HCT116 (cell line): Measurements from ENCODE around the gene MYO16. TPM values are rescaled to one million over a fixed set of nuclear protein-coding genes. Genes with fewer than 3 reads are reported as not detected.

ENCODE experiments used
- ATAC-seq: fragments of 200-7000 bp; cut with Tn5 transposase; 2 replicates; pipeline ENCODE4 v1.9.1; 2020; ENCODE audit warnings: mild to moderate bottlenecking, moderate library complexity
- BruUV-seq: library from RNA; stranded (reverse); fragments of 400-500 nt; replicated peaks from 2 replicates; lab custom pipeline; 2021; lab: Mats Ljungman, UMichigan
- CTCF ChIA-PET: fragments of 300-600 bp; sonication (Branson Sonifier 250); formaldehyde crosslinking; loops from one replicate; lab custom pipeline; 2021; ENCODE audit warnings: antibody characterized with exemption; lab: Charles Lee
- POLR2A ChIA-PET: fragments of 300-600, 350-600 bp; sonication (Branson Sonifier 250); formaldehyde crosslinking; loops from one replicate; lab custom pipeline; 2021; ENCODE audit warnings: antibody characterized with exemption; lab: Charles Lee
- RAD21 ChIA-PET, 2 experiments: fragments of 300-600 bp; sonication (Branson Sonifier 250); formaldehyde crosslinking; loops; one replicate each; lab custom pipeline; 2023; ENCODE audit warnings: low total read pairs in 2 of 2; ENCODE audit not compliant: uncharacterized antibody in 2 of 2, unreplicated experiment in 2 of 2, low non-redundant PET in 1 of 2; lab: Charles Lee
- DNase-seq: peaks from one replicate; pipeline ENCODE4 v3.0.0-alpha.2; 2010; ENCODE audit warnings: low read depth, low spot score
- H2AFZ ChIP-seq: fragments of 200-600 bp; shearing (Covaris generic), sonication (generic); 2 replicates; pipeline ENCODE4 v1.6.1; 2017; ENCODE audit warnings: low read depth, mixed run types, mixed read lengths, antibody characterized with exemption, low read length; ENCODE audit not compliant: poor library complexity, severe bottlenecking
- H3K27ac ChIP-seq: 2 replicates; pipeline ENCODE4 v1.5.1; 2012; ENCODE audit warnings: low read depth, low read length
- H3K27me3 ChIP-seq: fragments of 200-600 bp; sonication (generic); 2 replicates; pipeline ENCODE4 v1.6.1; 2016; ENCODE audit warnings: mixed run types, low read length, mixed read lengths; ENCODE audit not compliant: insufficient read depth
- H3K36me3 ChIP-seq, 2 experiments: fragments of 200-500 bp in 1 of 2; fragments of 200-600 bp in 1 of 2; sonication (Bioruptor generic) in 1 of 2; sonication (generic) in 1 of 2; 2 replicates each; pipeline versions ENCODE4 v1.5.1 to v1.6.1; 2014 to 2016; ENCODE audit warnings: low read length in 2 of 2, inconsistent platforms in 1 of 2, mixed read lengths in 1 of 2, mixed run types in 1 of 2; ENCODE audit not compliant: insufficient read depth in 2 of 2, control insufficient read depth in 1 of 2
- H3K4me1 ChIP-seq, 2 experiments: fragments of 200-600 bp in 1 of 2; sonication (generic) in 1 of 2; 2 replicates each; pipeline versions ENCODE4 v1.5.1 to v1.6.1; 2012 to 2017; ENCODE audit warnings: low read length in 2 of 2, inconsistent platforms in 1 of 2, mild to moderate bottlenecking in 1 of 2, mixed read lengths in 1 of 2, mixed run types in 1 of 2, moderate library complexity in 1 of 2; ENCODE audit not compliant: insufficient read depth in 2 of 2, control insufficient read depth in 1 of 2
- H3K4me2 ChIP-seq: fragments of 200-600 bp; sonication (generic); 2 replicates; pipeline ENCODE4 v1.6.1; 2017; ENCODE audit warnings: mixed run types, low read length, mixed read lengths
- H3K4me3 ChIP-seq, 2 experiments: fragments of 200-600 bp in 1 of 2; sonication (generic) in 1 of 2; replicated peaks in 1 of 2; 2 replicates each; pipeline ENCODE4 v1.5.1; 2011 to 2016; ENCODE audit warnings: low read length in 2 of 2, control low read depth in 1 of 2, low read depth in 1 of 2, mild to moderate bottlenecking in 1 of 2, mixed read lengths in 1 of 2, mixed run types in 1 of 2
- H3K79me2 ChIP-seq: fragments of 200-600 bp; sonication (generic); 2 replicates; pipeline ENCODE4 v1.6.1; 2017; ENCODE audit warnings: mild to moderate bottlenecking, mixed run types, low read length, moderate library complexity, mixed read lengths; ENCODE audit not compliant: insufficient read depth
- H3K9ac ChIP-seq: fragments of 200-600 bp; sonication (generic); 2 replicates; pipeline ENCODE4 v1.6.1; 2016; ENCODE audit warnings: low read length, mixed read lengths
- H3K9me2 ChIP-seq: fragments of 200-600 bp; sonication (generic), shearing (Covaris generic); 2 replicates; pipeline ENCODE4 v1.6.1; 2017; ENCODE audit warnings: mixed run types, mild to moderate bottlenecking, moderate library complexity; ENCODE audit not compliant: insufficient read depth
- H3K9me3 ChIP-seq, 2 experiments: fragments of 200-500 bp in 1 of 2; fragments of 200-600 bp in 1 of 2; sonication (Bioruptor generic) in 1 of 2; sonication (generic) in 1 of 2; 2 replicates each; pipeline ENCODE4 v1.6.1; 2014 to 2017; ENCODE audit warnings: low read length in 2 of 2, mixed read lengths in 2 of 2, inconsistent platforms in 1 of 2, low read depth in 1 of 2, mild to moderate bottlenecking in 1 of 2, mixed run types in 1 of 2, moderate library complexity in 1 of 2; ENCODE audit not compliant: control insufficient read depth in 1 of 2, insufficient read depth in 1 of 2
- H4K20me1 ChIP-seq: fragments of 200-600 bp; sonication (generic), shearing (Covaris generic); 2 replicates; pipeline ENCODE4 v1.6.1; 2017; ENCODE audit warnings: mixed run types, mild to moderate bottlenecking, moderate library complexity; ENCODE audit not compliant: insufficient read depth
- ATF3 ChIP-seq: IDR thresholded peaks from 2 replicates; pipeline ENCODE4 v1.6.1; 2012
- CBX3 ChIP-seq: IDR thresholded peaks from 2 replicates; pipeline ENCODE4 v1.6.1; 2012; ENCODE audit warnings: low read depth
- CTCF ChIP-seq, 3 experiments: fragments of 200-600 bp in 1 of 3; sonication (generic) in 1 of 3; IDR thresholded peaks in 2 of 3; conservative IDR thresholded peaks in 1 of 3; 2 replicates each; pipeline ENCODE4 v1.5.1; 2012 to 2017; ENCODE audit warnings: low read depth in 2 of 3, low read length in 2 of 3, antibody characterized with exemption in 1 of 3, borderline replicate concordance in 1 of 3, control low read depth in 1 of 3, mild to moderate bottlenecking in 1 of 3, mixed read lengths in 1 of 3, mixed run types in 1 of 3, moderate library complexity in 1 of 3; ENCODE audit not compliant: insufficient read depth in 1 of 3
- ELF1 ChIP-seq: IDR thresholded peaks from 2 replicates; pipeline ENCODE4 v1.6.1; 2012; ENCODE audit warnings: low read depth, borderline replicate concordance
- EZH2 ChIP-seq: fragments of 200-600 bp; sonication (generic); IDR thresholded peaks from 2 replicates; pipeline ENCODE4 v1.6.1; 2017; ENCODE audit warnings: antibody characterized with exemption, mixed run types
- EZH2phosphoT487 ChIP-seq: fragments of 200-600 bp; IDR thresholded peaks from 2 replicates; pipeline ENCODE4 v1.6.1; 2018; ENCODE audit warnings: antibody characterized with exemption, borderline replicate concordance
- FOSL1 ChIP-seq: IDR thresholded peaks from 2 replicates; pipeline ENCODE4 v1.6.1; 2012; ENCODE audit warnings: low read depth
- MAX ChIP-seq: IDR thresholded peaks from 2 replicates; pipeline ENCODE4 v1.6.1; 2012
- POLR2AphosphoS5 ChIP-seq: IDR thresholded peaks from 2 replicates; pipeline ENCODE4 v1.6.1; 2011; ENCODE audit warnings: mild to moderate bottlenecking, low read depth, low read length, moderate library complexity
- SP1 ChIP-seq: IDR thresholded peaks from 2 replicates; pipeline ENCODE4 v1.6.1; 2012; ENCODE audit warnings: low read depth
- SRF ChIP-seq: IDR thresholded peaks from 2 replicates; pipeline ENCODE4 v1.6.1; 2012; ENCODE audit warnings: low read depth
- TCF7L2 ChIP-seq: IDR thresholded peaks from 2 replicates; pipeline ENCODE4 v1.7.0; 2011; ENCODE audit warnings: borderline replicate concordance, inconsistent platforms; ENCODE audit not compliant: insufficient read depth, insufficient read length; ENCODE audit errors: extremely low read depth
- YY1 ChIP-seq: IDR thresholded peaks from 2 replicates; pipeline ENCODE4 v1.6.1; 2011; ENCODE audit warnings: low read length, low read depth, moderate library complexity, mild to moderate bottlenecking; ENCODE audit not compliant: insufficient replicate concordance; ENCODE audit errors: extremely low read depth
- ZFX ChIP-seq: fragments of 450-650 bp; IDR thresholded peaks from 2 replicates; pipeline ENCODE4 v1.6.1; 2017
- intact Hi-C: fragments of 100-400 bp; cut with micrococcal nuclease; formaldehyde crosslinking; loops from 2 replicates; pipeline ENCODE4 v1.10.0; 2022
- total RNA-seq: library from RNA; stranded (reverse); gene quantifications from one replicate; pipeline ENCODE4 v1.2.1, GENCODE V29; 2021; ENCODE audit not compliant: unreplicated experiment
- TF ChIP-seq, protein P1 (sequence below): IDR thresholded peaks from 2 replicates; pipeline ENCODE4 v1.6.1; 2012; ENCODE audit warnings: low read depth

The MYO16 gene
- total RNA-seq, 1 experiment from 2014 or later, result 0.07 TPM

- POLR2A ChIA-PET, result no interaction called here
- no peak for DNase-seq
- TF ChIP-seq YY1 (no peak), ELF1 (no peak), TCF7L2 (no peak), MAX (no peak), ATF3 (no peak), SP1 (no peak), CBX3 (no peak), ZFX (no peak), POLR2AphosphoS5 (no peak)
- H3K4me1 ChIP-seq, result no peaks in the 10 kb centered on the region
- no peak overlapping the region for H3K4me2 ChIP-seq
- no peak overlapping the region for H3K9ac ChIP-seq
- no peak for ATAC-seq
- no peaks in the 10 kb centered on the region for H3K9me2 ChIP-seq
- H3K27ac ChIP-seq, result no peak overlapping the region
- intact Hi-C loops, result no loop called here
- CTCF ChIA-PET, result no interaction called here
- H3K9me3 ChIP-seq, result no peaks in the 10 kb centered on the region
- H3K36me3 ChIP-seq, result no peaks in the 10 kb centered on the region
- RAD21 ChIA-PET, result no interaction called here
- no peak overlapping the region for H3K4me3 ChIP-seq
- no peaks in the 10 kb centered on the region for H3K27me3 ChIP-seq
- H4K20me1 ChIP-seq, result no peaks in the 10 kb centered on the region
- no peaks in the 10 kb centered on the region for H3K79me2 ChIP-seq
- H2AFZ ChIP-seq, result no peak overlapping the region
- BruUV-seq, result no TSS peak
These were observed 497.7 kb downstream of the MYO16 start for GRCh38 chr13:109126891-109127641.

- Histone ChIP-seq H3K27ac (no peak overlapping the region), H3K4me3 (no peak overlapping the region), H3K9me2 (no peaks in the 10 kb centered on the region), H3K4me2 (no peak overlapping the region), H3K27me3 (no peaks in the 10 kb centered on the region), H3K79me2 (no peaks in the 10 kb centered on the region), H4K20me1 (no peaks in the 10 kb centered on the region), H3K36me3 (no peaks in the 10 kb centered on the region), H3K9ac (no peak overlapping the region), H2AFZ (no peak overlapping the region), H3K4me1 (no peaks in the 10 kb centered on the region), H3K9me3 (no peaks in the 10 kb centered on the region)
- DNase-seq (no peak), ATAC-seq (no peak)
- RAD21 ChIA-PET, result no interaction called here
- BruUV-seq, result no TSS peak
- intact Hi-C loops, result no loop called here
- POLR2A ChIA-PET, result no interaction called here
- CTCF ChIA-PET, result interaction anchor here (0.7 kb wide), 1 partner anchor 289 kb away, joined by 3 read pairs; no protein-coding TSS in a partner anchor
- no peak for TF ChIP-seq TCF7L2
- no peak for TF ChIP-seq EZH2
- TF ChIP-seq SRF, result no peak
- TF ChIP-seq FOSL1, result no peak
- TF ChIP-seq ZFX, result no peak
- TF ChIP-seq EZH2phosphoT487, result no peak
- TF ChIP-seq, protein P1, sequence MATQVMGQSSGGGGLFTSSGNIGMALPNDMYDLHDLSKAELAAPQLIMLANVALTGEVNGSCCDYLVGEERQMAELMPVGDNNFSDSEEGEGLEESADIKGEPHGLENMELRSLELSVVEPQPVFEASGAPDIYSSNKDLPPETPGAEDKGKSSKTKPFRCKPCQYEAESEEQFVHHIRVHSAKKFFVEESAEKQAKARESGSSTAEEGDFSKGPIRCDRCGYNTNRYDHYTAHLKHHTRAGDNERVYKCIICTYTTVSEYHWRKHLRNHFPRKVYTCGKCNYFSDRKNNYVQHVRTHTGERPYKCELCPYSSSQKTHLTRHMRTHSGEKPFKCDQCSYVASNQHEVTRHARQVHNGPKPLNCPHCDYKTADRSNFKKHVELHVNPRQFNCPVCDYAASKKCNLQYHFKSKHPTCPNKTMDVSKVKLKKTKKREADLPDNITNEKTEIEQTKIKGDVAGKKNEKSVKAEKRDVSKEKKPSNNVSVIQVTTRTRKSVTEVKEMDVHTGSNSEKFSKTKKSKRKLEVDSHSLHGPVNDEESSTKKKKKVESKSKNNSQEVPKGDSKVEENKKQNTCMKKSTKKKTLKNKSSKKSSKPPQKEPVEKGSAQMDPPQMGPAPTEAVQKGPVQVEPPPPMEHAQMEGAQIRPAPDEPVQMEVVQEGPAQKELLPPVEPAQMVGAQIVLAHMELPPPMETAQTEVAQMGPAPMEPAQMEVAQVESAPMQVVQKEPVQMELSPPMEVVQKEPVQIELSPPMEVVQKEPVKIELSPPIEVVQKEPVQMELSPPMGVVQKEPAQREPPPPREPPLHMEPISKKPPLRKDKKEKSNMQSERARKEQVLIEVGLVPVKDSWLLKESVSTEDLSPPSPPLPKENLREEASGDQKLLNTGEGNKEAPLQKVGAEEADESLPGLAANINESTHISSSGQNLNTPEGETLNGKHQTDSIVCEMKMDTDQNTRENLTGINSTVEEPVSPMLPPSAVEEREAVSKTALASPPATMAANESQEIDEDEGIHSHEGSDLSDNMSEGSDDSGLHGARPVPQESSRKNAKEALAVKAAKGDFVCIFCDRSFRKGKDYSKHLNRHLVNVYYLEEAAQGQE, result no peak
- no peak for TF ChIP-seq CTCF (IDR thresholded peaks at IDR 0.05 in 2 of 3, conservative IDR thresholded peaks at IDR 0.05 in 1 of 3; ENCODE audit: borderline replicate concordance in 1 of 3, insufficient read depth in 1 of 3, low read depth in 2 of 3, low read length in 2 of 3)
These were observed 498.7 kb downstream of the MYO16 start for GRCh38 chr13:109128121-109128520.
